ENCODE measurements around the gene EML3. TPM values are rescaled to one million over a fixed set of nuclear protein-coding genes. Genes with fewer than 3 reads are reported as not detected.
"Not testable (repeated sequence)": the region's sequence is repeated elsewhere in the genome, so short reads cannot be mapped to it uniquely, and the experiment has no call there.

Gene EML3, protein sequence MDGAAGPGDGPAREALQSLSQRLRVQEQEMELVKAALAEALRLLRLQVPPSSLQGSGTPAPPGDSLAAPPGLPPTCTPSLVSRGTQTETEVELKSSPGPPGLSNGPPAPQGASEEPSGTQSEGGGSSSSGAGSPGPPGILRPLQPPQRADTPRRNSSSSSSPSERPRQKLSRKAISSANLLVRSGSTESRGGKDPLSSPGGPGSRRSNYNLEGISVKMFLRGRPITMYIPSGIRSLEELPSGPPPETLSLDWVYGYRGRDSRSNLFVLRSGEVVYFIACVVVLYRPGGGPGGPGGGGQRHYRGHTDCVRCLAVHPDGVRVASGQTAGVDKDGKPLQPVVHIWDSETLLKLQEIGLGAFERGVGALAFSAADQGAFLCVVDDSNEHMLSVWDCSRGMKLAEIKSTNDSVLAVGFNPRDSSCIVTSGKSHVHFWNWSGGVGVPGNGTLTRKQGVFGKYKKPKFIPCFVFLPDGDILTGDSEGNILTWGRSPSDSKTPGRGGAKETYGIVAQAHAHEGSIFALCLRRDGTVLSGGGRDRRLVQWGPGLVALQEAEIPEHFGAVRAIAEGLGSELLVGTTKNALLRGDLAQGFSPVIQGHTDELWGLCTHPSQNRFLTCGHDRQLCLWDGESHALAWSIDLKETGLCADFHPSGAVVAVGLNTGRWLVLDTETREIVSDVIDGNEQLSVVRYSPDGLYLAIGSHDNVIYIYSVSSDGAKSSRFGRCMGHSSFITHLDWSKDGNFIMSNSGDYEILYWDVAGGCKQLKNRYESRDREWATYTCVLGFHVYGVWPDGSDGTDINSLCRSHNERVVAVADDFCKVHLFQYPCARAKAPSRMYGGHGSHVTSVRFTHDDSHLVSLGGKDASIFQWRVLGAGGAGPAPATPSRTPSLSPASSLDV
- 207 TPM for total RNA-seq

- DNase-seq (ENCODE audit: low spot score in 2 of 2), result peak; percentile 81 to 97
- peak; percentile 73 to 95 (median 87) for TF ChIP-seq CTCF (IDR thresholded peaks at IDR 0.05)
- peak within 1 kb of the TSS; percentile 82 to 92 for H3K4me3 ChIP-seq
- no peaks in the 10 kb centered on the region for H3K27me3 ChIP-seq
- intact Hi-C loops (cut with DNase I), result loop anchor here (1.0 to 5.0 kb wide), 6 partner anchors 9 to 220 kb away; partner anchors contain the start of genes B3GAT3, C11orf98, CSKMT and INTS5
- H3K27ac ChIP-seq, result peak within 1 kb of the TSS; percentile 98 to 99
- H3K36me3 ChIP-seq, result peaks cover 40 to 49% of the 10 kb centered on the region in 2 donors
- no peaks in the 10 kb centered on the region for H3K9me3 ChIP-seq
- H3K4me1 ChIP-seq, result peaks cover 11 to 27% of the 10 kb centered on the region in 2 donors
Measured at GRCh38 chr11:62612366-62613290, at the start of gene EML3, which contains the start of gene ROM1. Gene EML3, minus strand, starts transcription at chr11:62612775. Its CDS starts 318 bp downstream, at chr11:62612457. Gene ROM1, plus strand, starts transcription at chr11:62613257. Its CDS starts 25 bp downstream, at chr11:62613282.

GRCh38 chr11:62656796-62657429, 44.3 kb upstream of the EML3 start:
- Histone ChIP-seq H3K4me1 (peaks cover 0 to 9% of the 10 kb centered on the region in 2 donors), H3K27me3 (no peaks in the 10 kb centered on the region), H3K27ac (no peak overlapping the region), H3K36me3 (no peaks in the 10 kb centered on the region), H3K4me3 (no peak overlapping the region), H3K9me3 (no peaks in the 10 kb centered on the region)
- no peak for DNase-seq (ENCODE audit: low spot score in 2 of 2)
- intact Hi-C loops (cut with DNase I), result no loop called here
- TF ChIP-seq CTCF (IDR thresholded peaks at IDR 0.05), result no peak

- DNase-seq (ENCODE audit: low spot score in 2 of 2), result no peak
- TF ChIP-seq CTCF (IDR thresholded peaks at IDR 0.05), result no peak
- Histone ChIP-seq H3K27me3 (no peaks in the 10 kb centered on the region), H3K9me3 (no peaks in the 10 kb centered on the region), H3K27ac (no peak overlapping the region), H3K4me3 (no peak overlapping the region), H3K36me3 (peaks cover 6 to 7% of the 10 kb centered on the region in 2 donors), H3K4me1 (peaks cover 0 to 15% of the 10 kb centered on the region in 2 donors)
- intact Hi-C loops (cut with DNase I), result no loop called here
Measured at GRCh38 chr11:62654297-62654696, 41.7 kb upstream of the EML3 start.

GRCh38 chr11:62652161-62653006, 39.8 kb upstream of the EML3 start:
- intact Hi-C loops (cut with DNase I), result loop anchor here (1.0 to 2.0 kb wide), 5 partner anchors 13 to 54 kb away; partner anchors contain the start of genes BSCL2, C11orf98, CSKMT and EML3

GRCh38 chr11:62650283-62650682, 37.7 kb upstream of the EML3 start:
- H3K27ac ChIP-seq; DNase-seq (ENCODE audit: low spot score in 2 of 2); H3K9me3 ChIP-seq; H3K4me3 ChIP-seq; H3K27me3 ChIP-seq; intact Hi-C loops (cut with DNase I): not testable (repeated sequence)
- Histone ChIP-seq H3K4me1 (peaks cover 4 to 24% of the 10 kb centered on the region in 2 donors), H3K36me3 (peaks cover 19 to 22% of the 10 kb centered on the region in 2 donors)

More at GRCh38 chr11:62652161-62653006, 39.8 kb upstream of the EML3 start:
- peak overlapping the region; percentile 93 to 94 for H3K27ac ChIP-seq
- H3K4me3 ChIP-seq, result peak overlapping the region; percentile 78 to 96
- no peaks in the 10 kb centered on the region for H3K9me3 ChIP-seq
- H3K27me3 ChIP-seq, result no peaks in the 10 kb centered on the region
- peaks cover 0 to 15% of the 10 kb centered on the region in 2 donors for H3K4me1 ChIP-seq
- H3K36me3 ChIP-seq, result peaks cover 19 to 22% of the 10 kb centered on the region in 2 donors
- DNase-seq (ENCODE audit: low spot score in 2 of 2), result no peak
- TF ChIP-seq CTCF (IDR thresholded peaks at IDR 0.05), result no peak
